Measurements from ENCODE around the gene GARRE1. TPM values are rescaled to one million over a fixed set of nuclear protein-coding genes. Genes with fewer than 3 reads are reported as not detected.

Gene GARRE1
- 27.5 and 29.5 TPM in 2 replicates for total RNA-seq

GRCh38 chr19:34254046-34254697 is at the start of gene GARRE1:
Gene GARRE1 (plus strand): TSS chr19:34254554. CDS start chr19:34300474, 45,920 bp downstream.

Other genes starting within 250 kb of the GARRE1 start
- 135 and 150 TPM in 2 replicates for gene LSM14A, start 82.0 kb upstream of the GARRE1 start, total RNA-seq
- gene GPI, start 110.6 kb downstream of the GARRE1 start, total RNA-seq, result 123 and 256 TPM in 2 replicates
- 14.7 and 16.8 TPM in 2 replicates for gene PDCD2L, start 149.8 kb downstream of the GARRE1 start, total RNA-seq
- 96.1 and 113 TPM in 2 replicates for gene UBA2, start 173.8 kb downstream of the GARRE1 start, total RNA-seq
- 37.2 and 43.2 TPM in 2 replicates for gene WTIP, start 227.2 kb downstream of the GARRE1 start, total RNA-seq

Measured in endothelial cell of coronary artery (primary cell).